GM19240 (cell line): ENCODE data around the gene CLIC2.
"Not testable (repeated sequence)": the region's sequence is repeated elsewhere in the genome, so short reads cannot be mapped to it uniquely, and the experiment has no call there.

ENCODE experiments used
- DNase-seq: peaks from one replicate; pipeline ENCODE4 v3.0.0; 2011; ENCODE audit warnings: low spot score; ENCODE audit not compliant: insufficient read length

Gene CLIC2

DNA sequence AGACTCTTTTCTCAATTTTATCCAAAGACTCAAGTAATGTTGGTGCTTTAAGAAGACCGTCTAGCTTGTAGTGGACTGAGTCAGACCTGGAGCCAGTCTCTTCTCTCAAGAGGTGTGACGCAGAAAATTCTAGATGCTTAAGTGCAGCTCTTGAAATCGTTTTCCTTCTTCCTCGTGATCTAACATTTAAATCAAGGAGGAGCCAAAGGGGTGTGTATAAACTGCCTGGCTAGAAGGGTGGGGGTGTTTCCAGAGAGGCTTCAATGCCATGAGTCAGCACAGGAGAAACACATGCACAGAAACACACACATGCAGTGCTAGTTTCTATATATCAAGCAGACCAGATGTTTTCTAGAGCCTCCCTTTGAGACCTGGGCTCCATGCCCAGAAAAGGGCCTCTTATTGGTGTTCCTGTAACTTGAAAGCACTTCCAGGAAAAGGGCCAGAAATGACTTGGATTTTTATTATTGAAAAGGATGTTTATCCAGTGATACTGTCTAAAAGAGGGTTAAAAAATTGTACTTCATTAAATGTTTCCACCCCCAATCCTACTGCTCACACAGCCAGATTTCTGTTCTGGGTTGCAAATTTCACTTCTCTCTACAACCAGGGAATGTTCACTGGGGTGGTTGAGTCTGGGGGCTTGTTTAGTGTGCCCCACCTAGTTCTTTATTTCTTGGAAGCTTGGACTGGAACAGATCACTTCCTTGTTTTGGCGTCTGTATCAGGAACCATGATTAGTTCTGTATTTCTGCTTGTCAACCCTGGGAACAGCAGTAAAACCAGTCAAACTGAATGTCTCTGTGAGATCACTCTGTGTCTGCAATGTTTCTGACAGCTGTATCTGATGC lies at the start of gene CLIC2:
Gene CLIC2, minus strand, starts transcription at position 129 of the 851 bp plus-strand sequence. CDS start 187 bp downstream, outside the sequence.
- no peak for DNase-seq

DNA sequence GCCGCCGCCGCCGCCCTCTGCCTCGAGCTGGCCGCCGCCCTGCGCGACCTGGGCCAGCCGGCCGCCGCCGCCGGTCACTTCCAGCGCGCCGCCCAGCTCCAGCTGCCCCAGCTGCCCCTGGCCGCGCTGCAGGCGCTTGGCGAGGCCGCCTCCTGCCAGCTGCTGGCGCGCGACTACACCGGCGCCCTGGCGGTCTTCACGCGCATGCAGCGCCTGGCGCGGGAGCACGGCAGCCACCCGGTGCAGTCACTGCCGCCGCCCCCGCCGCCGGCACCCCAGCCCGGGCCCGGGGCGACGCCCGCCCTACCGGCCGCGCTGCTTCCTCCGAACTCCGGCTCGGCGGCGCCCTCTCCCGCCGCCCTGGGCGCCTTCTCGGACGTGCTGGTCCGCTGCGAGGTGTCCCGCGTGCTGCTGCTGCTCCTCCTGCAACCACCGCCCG lies 48.1 kb upstream of the CLIC2 start:
- DNase-seq, result not testable (repeated sequence)

DNA sequence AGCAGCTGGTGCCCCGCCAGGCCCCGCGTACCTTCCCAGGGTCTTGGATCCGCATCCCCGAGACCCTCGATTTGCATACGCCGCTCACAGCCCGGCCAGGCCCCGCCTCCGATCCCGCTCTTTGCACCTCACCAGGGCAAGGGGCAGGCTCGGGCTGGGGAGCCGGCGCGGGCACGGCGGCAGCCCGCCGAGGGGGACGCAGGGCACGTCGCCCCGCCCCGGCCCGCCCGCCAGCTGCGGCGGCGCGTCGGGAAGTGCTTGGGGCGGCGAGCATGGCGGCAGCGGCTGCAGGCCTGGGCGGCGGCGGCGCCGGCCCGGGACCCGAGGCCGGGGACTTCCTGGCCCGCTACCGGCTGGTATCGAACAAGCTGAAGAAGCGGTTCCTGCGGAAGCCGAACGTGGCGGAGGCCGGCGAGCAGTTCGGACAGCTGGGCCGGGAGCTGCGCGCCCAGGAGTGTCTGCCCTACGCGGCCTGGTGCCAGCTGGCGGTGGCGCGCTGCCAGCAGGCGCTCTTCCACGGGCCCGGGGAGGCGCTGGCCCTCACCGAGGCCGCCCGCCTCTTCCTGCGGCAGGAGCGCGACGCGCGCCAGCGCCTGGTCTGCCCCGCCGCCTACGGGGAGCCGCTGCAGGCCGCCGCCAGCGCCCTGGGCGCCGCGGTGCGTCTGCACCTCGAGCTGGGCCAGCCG lies 47.6 kb upstream of the CLIC2 start, which contains the start of gene F8A2:
Gene F8A2, plus strand, starts transcription at position 253 of the 686 bp plus-strand sequence. Its CDS starts 20 bp downstream, at position 273.
- DNase-seq, result not testable (repeated sequence)

DNA sequence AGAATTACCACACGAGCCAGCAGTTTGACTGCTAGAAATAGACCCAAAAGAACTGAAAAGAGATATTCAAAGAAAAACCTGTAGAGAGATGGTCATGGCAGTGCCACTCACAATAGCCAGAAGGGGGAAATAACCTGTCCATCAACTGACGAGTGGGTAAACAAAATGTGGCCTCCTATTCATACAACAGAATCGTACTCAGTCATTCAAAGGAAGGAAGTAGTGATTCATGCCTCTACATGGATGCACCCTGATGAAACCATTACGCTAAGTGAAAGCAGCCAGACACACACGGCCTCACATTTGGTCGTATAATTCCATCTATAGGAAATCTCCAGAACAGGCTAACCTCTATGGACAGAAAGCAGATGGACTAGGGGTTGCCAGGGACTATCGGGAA lies 45.4 kb upstream of the CLIC2 start:
- not testable (repeated sequence) for DNase-seq

DNA sequence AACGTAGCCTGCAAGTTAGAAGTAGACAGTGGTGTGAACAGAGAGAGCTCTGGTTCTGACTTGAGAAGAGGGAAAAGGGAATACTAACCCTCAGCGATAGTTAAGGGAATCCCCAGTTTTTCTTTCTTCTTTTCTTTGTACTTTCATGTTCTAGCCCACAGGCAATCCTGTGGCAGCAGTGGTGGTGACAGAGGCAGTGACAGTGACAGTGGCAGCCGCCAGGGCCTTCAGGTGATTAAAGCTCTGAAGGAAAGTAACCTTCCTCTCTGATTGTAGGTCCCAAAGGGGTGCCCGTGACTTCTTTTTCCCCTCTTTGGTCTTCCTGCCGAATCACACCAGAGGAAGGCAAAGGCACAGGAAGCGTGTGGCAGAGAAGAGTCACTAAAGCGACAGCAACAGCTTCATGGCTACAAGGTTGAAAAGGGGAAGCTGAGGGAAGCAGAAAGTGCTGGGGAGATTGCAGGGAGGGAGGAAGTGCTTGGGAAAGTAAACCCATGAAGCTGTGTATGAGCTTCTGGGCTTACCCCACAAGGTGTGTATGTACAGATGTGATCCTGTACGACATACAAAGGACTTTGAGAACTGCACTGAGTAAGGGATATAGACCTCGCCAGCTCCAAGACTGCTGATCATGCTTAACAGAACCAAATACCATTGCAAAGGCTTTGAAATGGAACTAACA lies 39.5 kb upstream of the CLIC2 start:
- DNase-seq, result not testable (repeated sequence)

DNA sequence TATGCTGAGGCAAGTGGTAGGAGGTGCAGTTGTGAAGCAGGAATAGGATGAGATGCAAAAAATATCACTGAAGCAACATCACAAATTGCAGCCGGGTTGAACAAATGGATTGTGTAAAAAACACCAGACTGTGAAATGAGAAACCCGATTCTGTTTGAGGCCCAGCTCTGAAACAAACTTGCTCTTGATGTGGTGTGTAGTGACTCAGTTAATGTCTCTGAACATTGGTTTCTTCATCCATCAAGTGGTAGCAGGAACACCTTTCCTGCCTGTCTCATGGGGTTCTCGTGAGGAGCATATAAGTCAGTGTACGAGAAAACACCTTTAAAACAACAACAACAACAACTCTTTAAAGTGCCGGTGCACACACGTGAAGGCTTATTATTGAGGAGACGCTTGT lies 29.3 kb upstream of the CLIC2 start:
- DNase-seq, result not testable (repeated sequence)

DNA sequence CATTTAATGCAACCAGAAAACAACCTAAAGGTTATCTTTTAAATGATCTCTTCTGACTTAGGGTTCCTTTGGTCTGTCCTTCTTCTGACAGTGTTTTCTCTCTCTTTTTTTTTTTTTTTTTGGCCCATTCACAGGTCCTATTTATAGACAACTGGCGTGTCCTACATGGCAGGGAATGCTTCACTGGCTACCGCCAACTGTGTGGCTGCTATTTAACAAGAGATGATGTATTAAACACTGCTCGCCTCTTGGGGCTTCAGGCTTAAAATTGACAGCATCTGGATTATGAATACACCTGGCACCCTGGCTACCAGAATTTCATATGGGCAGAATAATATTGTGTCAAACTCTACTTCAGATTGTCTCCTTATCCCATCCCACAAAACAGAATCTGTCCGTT lies 15.0 kb upstream of the CLIC2 start:
- not testable (repeated sequence) for DNase-seq

DNA sequence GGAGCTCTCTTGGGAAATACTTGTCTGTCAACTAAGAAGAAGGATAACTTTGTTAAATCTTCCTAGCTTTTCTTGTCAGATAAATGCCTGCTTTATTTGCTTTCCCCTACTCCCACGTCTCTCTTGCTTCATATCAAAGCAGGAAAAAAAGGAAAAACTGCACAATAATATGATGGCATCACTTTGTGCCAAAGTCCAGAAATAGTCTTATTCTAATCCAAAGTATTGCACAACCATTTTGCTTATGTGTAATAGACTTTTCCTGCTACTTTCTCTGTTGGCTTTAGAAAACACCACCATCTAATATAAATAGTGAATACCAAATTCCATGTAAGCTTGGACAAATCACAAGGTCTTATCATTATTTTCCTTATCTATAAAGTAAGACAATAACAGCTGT lies 11.3 kb upstream of the CLIC2 start:
- DNase-seq, result not testable (repeated sequence)

DNA sequence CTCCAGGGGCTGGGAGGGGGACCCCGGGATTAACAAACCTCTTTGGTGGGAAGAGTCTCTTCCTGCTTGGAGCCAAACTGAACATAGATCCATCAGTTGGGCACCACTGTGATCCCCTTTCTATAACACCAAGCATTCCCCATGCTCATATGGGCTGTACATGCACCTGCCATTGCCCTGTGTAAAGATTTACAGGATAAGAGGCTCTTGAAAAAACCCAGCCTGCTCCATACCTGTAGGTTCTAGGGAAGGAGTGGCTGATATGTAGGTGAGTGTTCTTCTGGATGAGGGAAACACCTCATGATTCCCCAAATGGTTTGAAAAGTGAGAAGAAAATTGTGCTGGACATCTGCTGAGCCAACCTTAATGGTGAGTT lies 911 bp upstream of the CLIC2 start:
- not testable (repeated sequence) for DNase-seq

DNA sequence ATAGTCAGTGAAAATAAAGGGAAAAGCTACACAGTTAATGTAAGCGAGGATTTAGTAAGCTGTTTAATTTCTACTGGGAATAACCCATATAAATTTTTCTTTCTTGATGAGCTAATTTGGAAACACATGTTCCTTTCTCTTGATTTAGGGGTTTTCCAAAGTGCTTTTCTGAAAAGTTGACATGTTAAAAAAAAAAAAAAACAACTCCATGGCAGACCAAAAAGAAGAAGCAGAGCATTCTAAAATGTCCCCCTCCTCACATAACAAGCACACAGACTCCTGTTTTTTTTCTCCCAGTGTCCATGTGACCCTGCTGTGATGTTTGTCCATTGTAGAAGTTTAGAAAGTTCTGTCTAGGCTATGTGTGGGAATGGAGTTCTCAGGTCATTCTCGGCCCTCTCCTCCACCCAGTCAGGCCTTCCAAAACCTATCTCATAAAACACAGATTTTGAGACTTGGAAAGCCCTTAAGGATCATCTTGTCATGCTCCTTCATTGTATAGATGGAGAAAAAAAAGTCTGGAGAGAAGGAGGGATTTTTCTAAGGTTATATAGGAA lies 792 bp downstream of the CLIC2 start:
- no peak for DNase-seq

DNA sequence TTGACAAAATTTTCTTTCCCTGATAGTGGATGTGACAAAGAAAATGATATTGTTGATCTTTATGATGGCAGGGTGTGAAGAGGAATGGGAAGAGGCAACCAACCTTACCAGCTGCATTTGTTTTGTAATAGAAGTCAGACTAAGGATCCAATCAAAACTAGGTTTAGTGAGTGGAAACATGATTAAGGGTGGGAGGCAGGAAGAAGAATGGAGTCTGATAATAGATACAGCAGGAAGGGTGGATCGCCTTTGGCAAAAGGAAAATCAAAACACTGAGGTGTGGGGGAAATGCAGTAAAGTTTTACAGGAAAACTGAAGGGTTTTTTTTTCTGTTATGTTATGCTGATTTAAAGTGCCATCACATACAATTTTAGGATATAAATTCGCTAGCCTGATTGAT lies 3.4 kb downstream of the CLIC2 start:
- DNase-seq, result no peak

DNA sequence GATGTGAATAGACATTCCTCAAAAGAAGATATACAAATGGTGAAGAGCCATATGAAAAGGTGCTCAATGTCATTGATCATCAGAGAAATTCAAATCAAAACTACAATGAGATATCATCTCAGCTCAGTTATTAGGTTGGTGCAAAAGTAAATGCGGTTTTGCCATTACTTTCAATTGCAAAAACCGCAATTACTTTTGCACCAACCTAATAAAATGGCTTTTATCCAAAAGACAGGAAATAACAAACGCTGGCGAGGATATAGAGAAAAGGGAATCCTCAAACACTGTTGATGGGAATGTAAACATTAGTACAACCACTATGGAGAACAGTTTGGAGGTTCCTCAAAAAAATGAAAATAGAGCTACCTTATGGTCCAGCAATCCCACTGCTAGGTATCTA lies 5.1 kb downstream of the CLIC2 start:
- no peak for DNase-seq

DNA sequence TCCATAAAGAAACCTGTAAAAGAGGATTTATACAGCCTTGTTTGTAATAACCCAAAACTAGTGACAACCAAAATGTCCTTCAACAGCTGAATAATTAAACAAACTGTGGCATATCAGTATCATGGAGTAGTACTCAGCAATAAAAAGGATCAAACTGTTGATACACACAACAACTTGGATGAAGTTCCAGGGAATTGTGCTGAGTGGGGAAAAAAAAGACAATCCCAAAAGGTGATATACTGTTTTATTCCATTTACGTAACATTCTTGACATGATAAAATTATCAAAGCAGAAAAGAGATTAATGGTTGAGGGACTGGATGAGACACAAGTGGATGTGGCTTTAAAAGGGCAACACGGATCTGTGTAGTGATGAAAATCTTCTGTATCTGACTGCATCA lies 7.8 kb downstream of the CLIC2 start:
- no peak for DNase-seq

DNA sequence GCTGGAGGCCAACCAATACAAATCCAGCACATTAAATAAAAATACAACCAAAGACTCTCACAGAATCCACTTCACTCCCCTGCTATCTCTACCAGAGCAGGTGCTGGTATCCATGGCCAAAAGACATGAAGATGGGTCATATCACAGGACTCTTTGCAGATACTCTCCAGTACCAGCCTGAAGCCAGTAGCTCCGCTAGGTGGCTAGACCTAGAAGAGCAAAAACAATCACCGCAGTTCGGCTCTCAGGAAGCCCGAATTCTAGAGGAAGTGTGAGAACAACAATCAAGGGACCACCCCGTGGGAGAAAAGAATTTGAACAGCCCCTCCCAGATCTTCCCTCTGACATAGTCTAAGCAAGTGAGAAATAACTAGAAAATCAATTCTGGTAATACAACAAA lies 20.2 kb downstream of the CLIC2 start:
- no peak for DNase-seq

DNA sequence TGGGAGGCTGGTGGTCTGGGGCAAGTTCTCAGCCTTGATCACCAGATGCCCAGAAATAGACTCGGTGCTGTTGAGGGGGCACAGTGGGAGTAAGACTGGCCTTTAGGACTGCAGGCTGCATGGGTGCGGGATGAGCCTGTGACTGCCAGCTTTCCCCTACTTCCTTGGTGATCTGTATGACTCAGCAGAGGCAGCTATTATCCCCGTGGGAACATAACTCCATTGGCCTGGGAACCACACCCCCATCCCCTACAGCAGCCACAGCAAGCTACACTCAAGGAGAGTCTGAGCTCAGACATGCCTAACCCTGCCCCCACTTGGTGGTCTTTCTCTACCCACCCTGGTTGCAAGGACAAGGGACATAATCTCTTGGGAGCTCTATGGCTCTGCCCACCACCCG lies 20.6 kb downstream of the CLIC2 start:
- DNase-seq, result no peak

DNA sequence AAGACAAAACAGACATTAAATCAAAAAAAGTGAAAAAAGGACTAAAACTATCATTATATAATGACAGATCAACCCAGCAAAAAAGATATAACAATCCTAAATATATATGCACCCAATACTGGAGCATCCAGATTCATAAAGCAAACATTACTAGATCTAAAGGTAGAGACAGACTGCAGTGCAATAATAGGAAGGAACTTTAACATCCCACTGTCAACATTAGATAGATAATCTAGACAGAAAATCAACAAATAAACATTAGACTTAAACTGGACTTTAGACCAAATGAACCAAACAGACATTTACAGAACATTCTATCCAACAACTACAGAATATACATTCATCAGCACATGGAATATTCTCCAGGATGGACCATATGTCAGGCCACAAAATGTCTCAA lies 40.6 kb downstream of the CLIC2 start:
- DNase-seq, result no peak

DNA sequence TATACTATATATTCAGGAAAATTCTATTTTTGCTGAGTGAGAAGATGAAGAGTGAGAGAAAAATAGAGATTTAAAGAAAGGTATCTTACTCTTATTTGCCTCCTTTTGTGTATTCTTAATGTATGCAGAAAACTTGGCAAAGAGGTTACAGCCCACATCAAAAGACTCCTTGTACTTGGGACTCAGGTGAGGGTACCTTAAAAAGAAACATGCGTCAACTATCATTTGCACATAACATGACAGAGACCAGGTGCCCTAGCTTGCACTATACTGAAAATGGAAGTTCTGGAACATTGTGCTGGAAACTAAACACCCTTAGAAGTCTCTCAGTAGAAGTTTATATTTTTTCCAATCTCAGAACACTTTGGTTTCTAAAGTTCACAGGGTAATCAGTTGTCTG lies 54.5 kb downstream of the CLIC2 start:
- DNase-seq, result no peak

DNA sequence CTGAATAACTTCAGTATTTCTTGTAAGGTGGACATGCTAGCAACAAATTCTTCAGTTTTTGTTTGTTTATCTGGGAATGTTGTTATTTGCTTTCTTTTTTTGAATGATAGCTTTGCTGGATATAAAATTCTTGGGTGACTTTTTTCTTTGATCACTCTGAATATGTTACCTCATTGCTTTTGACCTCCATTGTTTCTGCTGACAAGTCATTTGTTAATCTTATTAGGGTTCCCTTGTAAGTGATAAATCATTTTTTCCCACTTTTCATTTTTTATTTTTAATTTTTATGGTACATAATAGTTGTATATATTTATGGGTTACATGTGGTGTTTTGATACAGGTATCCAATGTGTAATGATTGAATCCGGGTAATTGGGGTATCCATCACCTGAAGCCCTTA lies 63.4 kb downstream of the CLIC2 start:
- no peak for DNase-seq

DNA sequence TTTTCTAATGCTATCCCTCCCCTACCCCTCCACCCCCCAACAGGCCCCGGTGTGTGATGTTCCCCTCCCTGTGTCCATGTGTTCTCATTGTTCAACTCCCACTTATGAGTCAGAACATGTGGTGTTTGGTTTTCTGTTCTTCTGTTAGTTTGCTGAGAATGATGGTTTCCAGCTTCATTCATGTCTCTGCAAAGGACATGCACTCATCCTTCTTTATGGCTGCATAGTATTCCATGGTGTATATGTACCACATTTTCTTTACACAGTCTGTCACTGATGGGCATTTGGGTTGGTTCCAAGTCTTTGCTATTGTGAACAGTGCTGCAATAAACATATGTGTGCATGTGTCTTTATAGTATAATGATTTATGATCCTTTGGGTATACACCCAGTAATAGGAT lies 66.4 kb downstream of the CLIC2 start:
- not testable (repeated sequence) for DNase-seq

DNA sequence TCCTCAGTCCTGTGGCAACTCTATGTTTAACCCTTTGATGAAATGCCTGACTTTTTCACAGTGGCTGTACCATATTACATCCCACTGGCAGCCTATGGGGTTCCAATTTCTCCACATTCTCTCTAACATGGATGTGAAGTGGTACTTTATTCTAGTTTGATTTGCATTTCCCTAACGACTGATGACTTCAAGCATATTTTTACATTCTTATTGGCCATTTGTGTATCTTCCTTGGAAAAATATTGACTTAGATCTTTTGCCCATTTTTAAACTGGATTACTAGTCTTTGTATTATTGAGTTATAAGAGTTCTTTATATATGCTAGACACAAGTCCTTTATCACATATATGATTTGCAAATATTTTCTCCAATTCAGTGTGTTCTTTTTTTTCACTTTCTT lies 68.0 kb downstream of the CLIC2 start:
- no peak for DNase-seq

DNA sequence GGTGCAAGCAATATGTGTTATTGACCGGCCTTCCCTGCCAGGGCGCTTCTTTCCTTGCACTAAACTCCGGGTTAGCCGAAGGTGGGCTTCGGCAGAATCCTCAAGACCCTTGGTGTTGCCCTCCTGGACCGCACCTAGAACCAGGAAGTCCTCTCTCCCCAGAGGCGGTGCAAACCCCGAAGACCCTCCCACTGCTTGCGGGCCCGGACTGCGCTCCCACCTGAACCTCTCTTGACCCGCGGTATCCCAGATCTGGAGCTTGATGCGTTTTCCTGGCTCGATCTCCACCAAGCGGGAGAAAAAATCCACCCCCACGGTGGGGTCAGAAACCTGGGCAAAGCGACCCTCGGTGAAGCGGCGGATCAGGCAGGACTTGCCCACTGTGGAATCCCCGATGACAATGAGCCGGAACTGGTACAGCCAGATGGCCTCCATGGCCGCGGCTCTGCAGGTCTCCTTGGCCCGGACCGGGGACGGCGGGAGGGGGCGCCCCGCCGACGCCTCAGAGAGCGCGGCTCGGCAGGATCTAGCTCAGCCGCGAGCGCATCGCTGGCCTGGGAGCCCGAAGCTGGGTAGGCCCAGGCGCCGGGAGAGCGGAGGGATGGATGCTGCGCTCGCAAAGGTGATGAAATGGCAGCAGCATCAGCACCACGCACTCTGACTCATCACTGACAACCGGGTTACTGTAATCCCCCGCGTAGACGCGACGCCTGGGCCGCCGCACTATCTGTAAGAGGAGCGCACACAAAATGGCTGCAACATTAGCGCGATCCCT lies 70.4 kb downstream of the CLIC2 start, which contains the start of gene RAB39B:
Gene RAB39B, minus strand, starts transcription at position 638 of the 775 bp plus-strand sequence. Its CDS starts 203 bp downstream, at position 435.
- DNase-seq, result no peak
